CD14-positive monocyte (primary cell): ENCODE data around the gene KLF2. TPM values are rescaled to one million over a fixed set of nuclear protein-coding genes. Genes with fewer than 3 reads are reported as not detected.

Source experiments
- DNase-seq, 3 donors: peaks; one replicate each; pipeline ENCODE4 v3.0.0-alpha.2; 2011 to 2022
- H2AFZ ChIP-seq: 2 replicates; pipeline ENCODE4 v1.6.0; 2012; ENCODE audit warnings: mild to moderate bottlenecking, low read depth, low read length, inconsistent platforms; ENCODE audit not compliant: insufficient read depth, poor library complexity, severe bottlenecking
- H3K27ac ChIP-seq, 2 donors: 1 replicate in 1 of 2; 2 replicates in 1 of 2; pipeline ENCODE4 v1.5.1; 2012 to 2013; ENCODE audit warnings: low read length in 2 of 2, control low read depth in 1 of 2, inconsistent platforms in 1 of 2, low read depth in 1 of 2, mild to moderate bottlenecking in 1 of 2
- H3K27me3 ChIP-seq, 2 donors: one replicate each; pipeline versions ENCODE4 v1.6.0 to v1.6.1; 2011 to 2013; ENCODE audit warnings: low read length in 2 of 2; ENCODE audit not compliant: control insufficient read depth in 2 of 2, insufficient read depth in 2 of 2
- H3K36me3 ChIP-seq, 2 donors: replicated peaks in 1 of 2; 1 replicate in 1 of 2; 2 replicates in 1 of 2; pipeline versions ENCODE4 v1.5.1 to v1.6.1; 2012 to 2013; ENCODE audit warnings: low read length in 2 of 2, control low read depth in 1 of 2, inconsistent platforms in 1 of 2, mild to moderate bottlenecking in 1 of 2; ENCODE audit not compliant: insufficient read depth in 2 of 2, control insufficient read depth in 1 of 2
- H3K4me1 ChIP-seq, 2 donors: 1 replicate in 1 of 2; 2 replicates in 1 of 2; pipeline versions ENCODE4 v1.5.1 to v1.6.1; 2012 to 2013; ENCODE audit warnings: low read length in 2 of 2, control low read depth in 1 of 2, inconsistent platforms in 1 of 2, mild to moderate bottlenecking in 1 of 2, moderate library complexity in 1 of 2; ENCODE audit not compliant: insufficient read depth in 2 of 2, control insufficient read depth in 1 of 2
- H3K4me2 ChIP-seq: replicated peaks from 2 replicates; pipeline ENCODE3; 2012; ENCODE audit warnings: low read length, moderate library complexity, mild to moderate bottlenecking; ENCODE audit not compliant: poor library complexity, severe bottlenecking; ENCODE audit errors: extremely low read depth
- H3K4me3 ChIP-seq, 3 experiments: fragments of 200-600 bp in 1 of 3; sonication (generic) in 1 of 3; replicated peaks in 1 of 3; 1 replicate in 2 of 3; 2 replicates in 1 of 3; pipeline ENCODE4 v1.5.1; 2011 to 2013; ENCODE audit warnings: low read length in 3 of 3, mild to moderate bottlenecking in 3 of 3, control low read depth in 2 of 3, low read depth in 2 of 3, inconsistent platforms in 1 of 3, moderate library complexity in 1 of 3
- H3K79me2 ChIP-seq: 2 replicates; pipeline ENCODE4 v1.6.0; 2012; ENCODE audit warnings: mild to moderate bottlenecking, control low read depth, inconsistent platforms, low read length, moderate library complexity; ENCODE audit not compliant: insufficient read depth
- H3K9ac ChIP-seq: 2 replicates; pipeline ENCODE4 v1.6.0; 2017; ENCODE audit warnings: low read length, mild to moderate bottlenecking; ENCODE audit not compliant: insufficient read depth, poor library complexity, severe bottlenecking
- H3K9me3 ChIP-seq, 2 donors: replicated peaks in 1 of 2; 1 replicate in 1 of 2; 2 replicates in 1 of 2; pipeline versions ENCODE4 v1.5.1 to v1.6.1; 2012 to 2013; ENCODE audit warnings: low read length in 2 of 2, control low read depth in 1 of 2; ENCODE audit not compliant: control insufficient read depth in 1 of 2, insufficient read depth in 1 of 2
- H4K20me1 ChIP-seq: 2 replicates; pipeline ENCODE4 v1.6.0; 2012; ENCODE audit warnings: mild to moderate bottlenecking, low read length, control low read depth, moderate library complexity; ENCODE audit not compliant: insufficient read depth
- H3K27ac Mint-ChIP-seq, 7 donors: one replicate each; pipeline ENCODE4 v1.8.0; 2020; ENCODE audit warnings: mild to moderate bottlenecking in 7 of 7, mixed read lengths in 7 of 7, moderate library complexity in 6 of 7, inconsistent platforms in 2 of 7
- H3K27me3 Mint-ChIP-seq, 3 donors: one replicate each; pipeline ENCODE4 v1.8.0; 2021 to 2022; ENCODE audit warnings: low read depth in 3 of 3, mild to moderate bottlenecking in 3 of 3, mixed read lengths in 3 of 3, moderate library complexity in 3 of 3, inconsistent platforms in 1 of 3
- H3K36me3 Mint-ChIP-seq, 2 donors: one replicate each; pipeline ENCODE4 v1.8.0; 2020; ENCODE audit warnings: mixed read lengths in 2 of 2, inconsistent platforms in 1 of 2, mild to moderate bottlenecking in 1 of 2
- H3K4me1 Mint-ChIP-seq: one replicate; pipeline ENCODE4 v1.8.0; 2020; ENCODE audit warnings: mild to moderate bottlenecking, mixed read lengths
- H3K4me3 Mint-ChIP-seq, 2 donors: one replicate each; pipeline ENCODE4 v1.8.0; 2020; ENCODE audit warnings: mild to moderate bottlenecking in 2 of 2, mixed read lengths in 2 of 2, moderate library complexity in 1 of 2
- H3K9me3 Mint-ChIP-seq, 7 donors: one replicate each; pipeline ENCODE4 v1.8.0; 2020 to 2022; ENCODE audit warnings: mixed read lengths in 7 of 7, mild to moderate bottlenecking in 6 of 7, moderate library complexity in 6 of 7, inconsistent platforms in 2 of 7
- WGBS: methylation state at CpG from one replicate; pipeline ENCODE4 v1.1.5; 2013; ENCODE audit warnings: missing lambda C conversion rate; ENCODE audit not compliant: insufficient coverage; 5-methylcytosine and 5-hydroxymethylcytosine counted together
- intact Hi-C, 2 donors: fragments of 100-400 bp; cut with micrococcal nuclease; formaldehyde crosslinking; loops; one replicate each; pipeline versions ENCODE4 v1.15.0 to v1.15.1; 2023
- polyA plus RNA-seq, 3 donors: library from polyadenylated mRNA; depleted of rRNA in 1 of 3; unstranded in 2 of 3; stranded (reverse) in 1 of 3; fragments of 300-500 nt in 2 of 3; fragments of >200 nt in 1 of 3; fragmentation: Illumina TruSeq in 2 of 3; gene quantifications; 1 replicate in 2 of 3; 2 replicates in 1 of 3; pipeline ENCODE4 v1.2.3, GENCODE V29; 2012 to 2021
- TF ChIP-seq, protein P1 (sequence below): fragments of 200-600 bp; IDR thresholded peaks from one replicate; pipeline ENCODE4 v1.8.0; 2022; ENCODE audit warnings: antibody characterized with exemption, mild to moderate bottlenecking

The KLF2 gene
- polyA plus RNA-seq, 3 donors, result 34.0 to 331 (median 51.4) TPM

GRCh38 chr19:16367261-16367683 lies 42.6 kb downstream of the KLF2 start:
- H3K4me1 Mint-ChIP-seq, result peaks cover 49% of the 10 kb centered on the region

DNA sequence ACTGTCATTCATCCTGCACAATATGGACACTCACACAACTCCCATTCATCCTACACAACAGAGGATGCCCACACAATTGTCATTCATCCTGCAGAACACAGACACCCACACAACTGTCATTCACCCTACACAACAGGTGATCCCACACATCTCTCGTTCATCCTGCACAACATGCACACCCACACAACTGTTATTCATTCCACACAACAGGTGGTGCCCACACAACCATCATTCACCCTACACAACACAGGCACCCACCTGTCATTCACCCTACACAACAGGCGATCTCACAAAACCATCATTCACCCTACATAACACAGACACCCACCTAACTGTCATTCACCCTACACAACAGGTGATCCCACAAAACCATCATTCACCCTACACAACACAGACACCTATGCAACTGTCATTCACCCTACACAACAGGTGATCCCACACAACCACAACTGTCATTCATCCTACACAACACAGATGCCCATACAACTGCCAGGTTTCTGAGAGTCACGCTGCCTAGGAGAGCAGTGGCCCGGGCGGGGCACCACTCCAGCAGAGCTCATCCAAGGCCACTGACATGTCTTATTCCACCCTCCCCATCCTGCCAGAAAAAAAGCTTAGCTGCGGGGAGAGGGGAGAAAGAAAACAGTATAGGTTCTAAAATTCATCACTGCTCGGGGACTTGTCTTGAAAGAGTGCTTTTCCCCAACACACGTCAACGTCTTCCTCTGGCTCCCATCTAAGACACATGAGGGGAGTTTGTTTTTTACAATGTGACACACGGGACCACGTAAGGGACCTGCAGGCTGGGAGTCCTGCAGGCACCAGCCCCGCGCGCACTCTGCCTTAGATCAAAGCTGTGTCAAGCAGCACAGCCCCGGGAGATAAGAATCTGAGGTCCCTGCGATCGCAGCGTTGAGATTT lies 44.0 kb downstream of the KLF2 start:
- Histone ChIP-seq H3K79me2 (peaks cover 16% of the 10 kb centered on the region), H3K9me3 (no peaks in the 10 kb centered on the region), H4K20me1 (no peaks in the 10 kb centered on the region), H3K4me3 (peak overlapping the region in 1 of 3 experiments; percentile 71), H3K27me3 (no peaks in the 10 kb centered on the region), H3K4me1 (peaks cover 99 to 100% of the 10 kb centered on the region in 2 donors), H3K4me2 (peak overlapping the region; percentile 20), H2AFZ (no peak overlapping the region), H3K9ac (no peak overlapping the region), H3K27ac (no peak overlapping the region), H3K36me3 (no peaks in the 10 kb centered on the region)
- peaks cover 39% of the 10 kb centered on the region for H3K4me1 Mint-ChIP-seq
- no peak for DNase-seq
- TF ChIP-seq, protein P1, sequence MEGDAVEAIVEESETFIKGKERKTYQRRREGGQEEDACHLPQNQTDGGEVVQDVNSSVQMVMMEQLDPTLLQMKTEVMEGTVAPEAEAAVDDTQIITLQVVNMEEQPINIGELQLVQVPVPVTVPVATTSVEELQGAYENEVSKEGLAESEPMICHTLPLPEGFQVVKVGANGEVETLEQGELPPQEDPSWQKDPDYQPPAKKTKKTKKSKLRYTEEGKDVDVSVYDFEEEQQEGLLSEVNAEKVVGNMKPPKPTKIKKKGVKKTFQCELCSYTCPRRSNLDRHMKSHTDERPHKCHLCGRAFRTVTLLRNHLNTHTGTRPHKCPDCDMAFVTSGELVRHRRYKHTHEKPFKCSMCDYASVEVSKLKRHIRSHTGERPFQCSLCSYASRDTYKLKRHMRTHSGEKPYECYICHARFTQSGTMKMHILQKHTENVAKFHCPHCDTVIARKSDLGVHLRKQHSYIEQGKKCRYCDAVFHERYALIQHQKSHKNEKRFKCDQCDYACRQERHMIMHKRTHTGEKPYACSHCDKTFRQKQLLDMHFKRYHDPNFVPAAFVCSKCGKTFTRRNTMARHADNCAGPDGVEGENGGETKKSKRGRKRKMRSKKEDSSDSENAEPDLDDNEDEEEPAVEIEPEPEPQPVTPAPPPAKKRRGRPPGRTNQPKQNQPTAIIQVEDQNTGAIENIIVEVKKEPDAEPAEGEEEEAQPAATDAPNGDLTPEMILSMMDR, result no peak
- H3K27ac Mint-ChIP-seq, result no peak overlapping the region
- H3K27me3 Mint-ChIP-seq, result peaks cover 0 to 1% (median 0%) of the 10 kb centered on the region in 3 donors
- H3K9me3 Mint-ChIP-seq, result peaks cover 0 to 2% (median 0%) of the 10 kb centered on the region in 7 donors
- 70% methylated on average over 5 of the region's 18 CpGs for WGBS
- peaks cover 12 to 16% of the 10 kb centered on the region in 2 donors for H3K36me3 Mint-ChIP-seq
- H3K4me3 Mint-ChIP-seq, result no peak overlapping the region
- intact Hi-C loops, result loop anchor here in 1 of 2 donors (2.0 kb wide), 1 partner anchor 38 kb away; no protein-coding TSS in a partner anchor

More at GRCh38 chr19:16367261-16367683, 42.6 kb downstream of the KLF2 start:
- Mint-ChIP-seq H3K27ac (peak overlapping the region in 5 of 7 donors; percentile 99), H3K9me3 (peaks cover 0 to 2% (median 0%) of the 10 kb centered on the region in 7 donors), H3K36me3 (peaks cover 12 to 22% of the 10 kb centered on the region in 2 donors), H3K27me3 (peaks cover 0 to 3% (median 0%) of the 10 kb centered on the region in 3 donors), H3K4me3 (peak overlapping the region; percentile 79 to 90)
- intact Hi-C loops, result loop anchor here in 1 of 2 donors (2.0 kb wide), 1 partner anchor 24 kb away; no protein-coding TSS in a partner anchor
- H3K9ac ChIP-seq, result peak overlapping the region; percentile 61
- TF ChIP-seq, protein P1, result no peak
- H3K4me1 ChIP-seq, result peaks cover 98 to 100% of the 10 kb centered on the region in 2 donors
- H3K4me3 ChIP-seq, result peak overlapping the region; percentile 16 to 71 (median 23)
- H3K9me3 ChIP-seq, result no peaks in the 10 kb centered on the region
- no peaks in the 10 kb centered on the region for H4K20me1 ChIP-seq
- H3K36me3 ChIP-seq, result no peaks in the 10 kb centered on the region
- DNase-seq, result peak in 2 of 3 donors; percentile 36 to 45
- H3K4me2 ChIP-seq, result peak overlapping the region; percentile 81
- no peak overlapping the region for H2AFZ ChIP-seq
- WGBS, result 0% methylated on average over 8 of the region's 10 CpGs
- H3K27me3 ChIP-seq, result no peaks in the 10 kb centered on the region
- peak overlapping the region; percentile 84 to 89 for H3K27ac ChIP-seq
- peaks cover 15% of the 10 kb centered on the region for H3K79me2 ChIP-seq
